Neural progenitor cell (in vitro differentiated cells): Measurements from ENCODE around the gene RPTOR. TPM values are rescaled to one million over a fixed set of nuclear protein-coding genes. Genes with fewer than 3 reads are reported as not detected.
A peak's percentile ranks its signal among the peaks of the same experiment; 100 is the strongest.

ENCODE experiments used
- DNase-seq: peaks from one replicate; pipeline ENCODE4 v3.0.0-alpha.2; 2016; ENCODE audit warnings: low spot score
- H2AFZ ChIP-seq: fragments of 200-600 bp; sonication (generic); replicated peaks from 2 replicates; pipeline ENCODE4 v1.6.1; 2016; ENCODE audit warnings: antibody characterized with exemption
- H3F3A ChIP-seq: fragments of 200-600 bp; sonication (generic); 2 replicates; pipeline ENCODE4 v1.6.1; 2016; ENCODE audit warnings: antibody characterized with exemption, low read depth
- H3K27ac ChIP-seq: fragments of 200-600 bp; sonication (generic); 2 replicates; pipeline ENCODE4 v1.5.1; 2016; ENCODE audit warnings: mild to moderate bottlenecking
- H3K27me3 ChIP-seq: fragments of 200-600 bp; sonication (generic); 2 replicates; pipeline ENCODE4 v1.6.1; 2016; ENCODE audit warnings: mild to moderate bottlenecking, moderate library complexity
- H3K36me3 ChIP-seq: fragments of 200-600 bp; sonication (generic); 2 replicates; pipeline ENCODE4 v1.5.1; 2016
- H3K4me1 ChIP-seq: fragments of 200-600 bp; sonication (generic); 2 replicates; pipeline ENCODE4 v1.6.1; 2016; ENCODE audit warnings: mixed run types
- H3K4me2 ChIP-seq: fragments of 200-600 bp; sonication (generic); 2 replicates; pipeline ENCODE4 v1.6.1; 2016
- H3K4me3 ChIP-seq: fragments of 200-600 bp; sonication (generic); 2 replicates; pipeline ENCODE4 v1.5.1; 2016
- H3K79me2 ChIP-seq: fragments of 200-600 bp; sonication (generic); 2 replicates; pipeline ENCODE4 v1.6.1; 2016; ENCODE audit warnings: low read depth
- H3K9ac ChIP-seq: fragments of 200-600 bp; sonication (generic); 2 replicates; pipeline ENCODE4 v1.6.1; 2016
- H3K9me3 ChIP-seq: fragments of 200-600 bp; sonication (generic); 2 replicates; pipeline ENCODE4 v1.5.1; 2016; ENCODE audit warnings: low read depth
- H4K20me1 ChIP-seq: fragments of 200-600 bp; sonication (generic); 2 replicates; pipeline ENCODE4 v1.6.1; 2016; ENCODE audit warnings: low read depth
- H3K27ac Mint-ChIP-seq: 3 replicates; pipeline ENCODE4 v1.8.0; 2021; ENCODE audit warnings: mixed read lengths
- H3K27me3 Mint-ChIP-seq: 2 replicates; pipeline ENCODE4 v1.8.0; 2022; ENCODE audit warnings: low read depth, mild to moderate bottlenecking, inconsistent platforms, moderate library complexity, mixed read lengths; ENCODE audit not compliant: insufficient read depth
- H3K36me3 Mint-ChIP-seq: 3 replicates; pipeline ENCODE4 v1.8.0; 2021; ENCODE audit warnings: mixed read lengths
- H3K4me1 Mint-ChIP-seq: 3 replicates; pipeline ENCODE4 v1.8.0; 2021; ENCODE audit warnings: mixed read lengths
- H3K4me3 Mint-ChIP-seq: 3 replicates; pipeline ENCODE4 v1.8.0; 2021; ENCODE audit warnings: mild to moderate bottlenecking, moderate library complexity, mixed read lengths
- H3K9me3 Mint-ChIP-seq: 3 replicates; pipeline ENCODE4 v1.8.0; 2020; ENCODE audit warnings: mixed read lengths
- CTCF ChIP-seq: fragments of 200-600 bp; sonication (generic); IDR thresholded peaks from 2 replicates; pipeline ENCODE4 v1.5.1; 2017; ENCODE audit warnings: antibody characterized with exemption, mild to moderate bottlenecking
- EZH2 ChIP-seq: fragments of 200-600 bp; sonication (generic); IDR thresholded peaks from 2 replicates; pipeline ENCODE4 v1.6.1; 2017; ENCODE audit warnings: antibody characterized with exemption, mild to moderate bottlenecking, moderate library complexity
- EZH2phosphoT487 ChIP-seq: fragments of 200-600 bp; sonication (generic); IDR thresholded peaks from 2 replicates; pipeline ENCODE4 v1.6.1; 2017; ENCODE audit warnings: antibody characterized with exemption
- total RNA-seq: library from RNA; depleted of rRNA; stranded (reverse); fragments of >200 nt; gene quantifications from 2 replicates; pipeline ENCODE4 v1.2.3, GENCODE V29; 2015; ENCODE audit warnings: low replicate concordance

RPTOR gene
- total RNA-seq, 1 donor from 2014 or later: 7.4 TPM

DNA sequence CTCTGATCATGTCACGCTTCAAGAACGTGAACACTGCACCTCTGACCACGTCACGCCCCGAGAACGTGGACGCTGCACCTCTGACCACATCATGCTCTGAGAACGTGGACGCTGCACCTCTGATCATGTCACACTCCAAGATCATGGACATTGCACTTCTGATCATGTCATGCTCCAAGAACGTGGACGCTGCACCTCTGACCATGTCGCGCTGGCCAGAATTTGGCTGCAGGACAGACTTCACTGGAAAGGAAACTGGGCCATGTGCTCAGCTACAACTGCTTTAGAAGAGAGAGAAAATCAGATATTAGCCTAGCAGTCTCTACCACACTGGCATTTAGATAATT, 182.7 kb downstream of the RPTOR start:
- no peaks in the 10 kb centered on the region for H3K27me3 ChIP-seq
- Mint-ChIP-seq H3K27ac (peak overlapping the region; percentile 65), H3K4me3 (no peak overlapping the region), H3K9me3 (no peaks in the 10 kb centered on the region), H3K4me1 (peaks cover 41% of the 10 kb centered on the region), H3K36me3 (peaks cover 9% of the 10 kb centered on the region), H3K27me3 (peaks cover under 1% of the 10 kb centered on the region)
- H4K20me1 ChIP-seq: no peaks in the 10 kb centered on the region
- H3K9ac ChIP-seq: no peak overlapping the region
- H3K36me3 ChIP-seq: no peaks in the 10 kb centered on the region
- H3K4me1 ChIP-seq: peaks cover 14% of the 10 kb centered on the region
- H3K27ac ChIP-seq: no peak overlapping the region
- H3F3A ChIP-seq: no peaks in the 10 kb centered on the region
- no peaks in the 10 kb centered on the region for H3K9me3 ChIP-seq
- no peak for DNase-seq
- H2AFZ ChIP-seq: no peak overlapping the region
- TF ChIP-seq EZH2 (no peak), CTCF (no peak), EZH2phosphoT487 (no peak)
- no peak overlapping the region for H3K4me2 ChIP-seq
- H3K4me3 ChIP-seq: no peak overlapping the region
- H3K79me2 ChIP-seq: no peaks in the 10 kb centered on the region

GRCh38 chr17:80729016-80729415, 184.4 kb downstream of the RPTOR start:
- Histone ChIP-seq H3K4me3 (no peak overlapping the region), H4K20me1 (no peaks in the 10 kb centered on the region), H3K36me3 (no peaks in the 10 kb centered on the region), H3K9ac (no peak overlapping the region), H3K27me3 (no peaks in the 10 kb centered on the region), H2AFZ (no peak overlapping the region), H3F3A (peaks cover 7% of the 10 kb centered on the region), H3K4me2 (no peak overlapping the region), H3K4me1 (peaks cover 31% of the 10 kb centered on the region), H3K79me2 (no peaks in the 10 kb centered on the region), H3K9me3 (no peaks in the 10 kb centered on the region), H3K27ac (no peak overlapping the region)
- peaks cover 52% of the 10 kb centered on the region for H3K4me1 Mint-ChIP-seq
- no peak overlapping the region for H3K27ac Mint-ChIP-seq
- H3K36me3 Mint-ChIP-seq: peaks cover 4% of the 10 kb centered on the region
- no peaks in the 10 kb centered on the region for H3K27me3 Mint-ChIP-seq
- TF ChIP-seq EZH2phosphoT487: no peak
- TF ChIP-seq CTCF: no peak
- no peak for TF ChIP-seq EZH2
- no peak for DNase-seq
- no peaks in the 10 kb centered on the region for H3K9me3 Mint-ChIP-seq
- H3K4me3 Mint-ChIP-seq: no peak overlapping the region

DNA sequence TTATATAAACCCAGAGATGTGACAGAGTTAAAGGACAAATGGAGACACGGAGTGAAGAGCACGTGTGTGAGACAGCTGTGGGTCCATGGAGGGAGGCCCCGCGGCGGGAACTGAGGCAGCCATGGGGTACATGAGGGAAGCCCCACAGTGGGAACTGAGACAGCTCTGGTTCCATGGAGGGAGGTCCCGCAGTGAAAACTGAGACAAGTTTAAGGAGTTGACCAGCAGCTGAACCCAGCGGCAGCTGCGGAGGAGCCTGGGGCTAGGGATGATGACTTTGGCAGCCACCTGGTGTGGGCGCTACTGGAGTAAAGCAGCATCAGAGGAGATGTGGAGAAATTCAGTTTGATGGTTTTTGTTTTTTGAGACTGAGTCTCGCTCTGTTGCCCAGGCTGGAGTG, 185.1 kb downstream of the RPTOR start:
- peaks cover 3% of the 10 kb centered on the region for H3K36me3 Mint-ChIP-seq
- Histone ChIP-seq H3F3A (peaks cover 12% of the 10 kb centered on the region), H3K79me2 (no peaks in the 10 kb centered on the region), H3K4me1 (peaks cover 36% of the 10 kb centered on the region), H3K27me3 (no peaks in the 10 kb centered on the region), H3K4me2 (no peak overlapping the region), H3K36me3 (no peaks in the 10 kb centered on the region), H2AFZ (no peak overlapping the region), H3K9ac (no peak overlapping the region), H3K9me3 (no peaks in the 10 kb centered on the region), H4K20me1 (no peaks in the 10 kb centered on the region), H3K4me3 (no peak overlapping the region), H3K27ac (no peak overlapping the region)
- DNase-seq: no peak
- no peaks in the 10 kb centered on the region for H3K27me3 Mint-ChIP-seq
- H3K9me3 Mint-ChIP-seq: no peaks in the 10 kb centered on the region
- no peak overlapping the region for H3K27ac Mint-ChIP-seq
- H3K4me1 Mint-ChIP-seq: peaks cover 53% of the 10 kb centered on the region
- H3K4me3 Mint-ChIP-seq: no peak overlapping the region
- TF ChIP-seq CTCF: no peak
- no peak for TF ChIP-seq EZH2phosphoT487
- no peak for TF ChIP-seq EZH2

GRCh38 chr17:80730739-80731138, 186.1 kb downstream of the RPTOR start:
- H3K36me3 Mint-ChIP-seq: peaks cover 3% of the 10 kb centered on the region
- H3K4me3 Mint-ChIP-seq: no peak overlapping the region
- DNase-seq: no peak
- Histone ChIP-seq H3F3A (peaks cover 12% of the 10 kb centered on the region), H3K4me2 (no peak overlapping the region), H3K36me3 (no peaks in the 10 kb centered on the region), H3K9me3 (no peaks in the 10 kb centered on the region), H3K4me3 (no peak overlapping the region), H3K79me2 (no peaks in the 10 kb centered on the region), H2AFZ (no peak overlapping the region), H3K27ac (no peak overlapping the region), H3K4me1 (peaks cover 36% of the 10 kb centered on the region), H3K27me3 (no peaks in the 10 kb centered on the region), H4K20me1 (no peaks in the 10 kb centered on the region), H3K9ac (no peak overlapping the region)
- H3K27me3 Mint-ChIP-seq: no peaks in the 10 kb centered on the region
- no peaks in the 10 kb centered on the region for H3K9me3 Mint-ChIP-seq
- peaks cover 50% of the 10 kb centered on the region for H3K4me1 Mint-ChIP-seq
- TF ChIP-seq CTCF (no peak), EZH2 (no peak), EZH2phosphoT487 (no peak)
- H3K27ac Mint-ChIP-seq: no peak overlapping the region
